ENCODE results near the gene MDGA2. TPM values are rescaled to one million over a fixed set of nuclear protein-coding genes. Genes with fewer than 3 reads are reported as not detected.

Gene MDGA2
- total and polyA plus RNA-seq, 9 of the 15 experiments (the other 6 are each of a cell fraction or from before 2014, with no cell fraction given), result 0.01 to 0.18 (median 0.03) TPM; not detected in 5

DNA sequence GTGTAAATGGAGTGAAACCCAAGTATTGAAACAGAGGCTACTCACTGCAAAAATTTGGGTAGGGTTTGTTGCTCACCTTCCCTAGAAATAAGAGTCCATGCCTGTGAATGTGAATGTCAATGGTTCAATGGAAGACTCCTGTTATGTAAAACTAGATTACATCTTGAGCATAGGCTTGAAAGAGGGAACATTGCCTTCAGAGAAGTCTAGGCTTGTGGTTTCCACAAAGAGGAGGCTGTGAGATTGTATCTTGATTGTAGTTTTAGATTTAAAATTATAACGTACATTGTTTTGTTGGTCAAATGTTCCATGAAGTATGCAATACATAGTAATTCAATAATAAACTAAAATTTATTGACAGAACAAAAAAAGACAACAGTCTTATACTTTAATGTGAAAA, 610.1 kb downstream of the MDGA2 start (continued):
- TF ChIP-seq, protein P1, sequence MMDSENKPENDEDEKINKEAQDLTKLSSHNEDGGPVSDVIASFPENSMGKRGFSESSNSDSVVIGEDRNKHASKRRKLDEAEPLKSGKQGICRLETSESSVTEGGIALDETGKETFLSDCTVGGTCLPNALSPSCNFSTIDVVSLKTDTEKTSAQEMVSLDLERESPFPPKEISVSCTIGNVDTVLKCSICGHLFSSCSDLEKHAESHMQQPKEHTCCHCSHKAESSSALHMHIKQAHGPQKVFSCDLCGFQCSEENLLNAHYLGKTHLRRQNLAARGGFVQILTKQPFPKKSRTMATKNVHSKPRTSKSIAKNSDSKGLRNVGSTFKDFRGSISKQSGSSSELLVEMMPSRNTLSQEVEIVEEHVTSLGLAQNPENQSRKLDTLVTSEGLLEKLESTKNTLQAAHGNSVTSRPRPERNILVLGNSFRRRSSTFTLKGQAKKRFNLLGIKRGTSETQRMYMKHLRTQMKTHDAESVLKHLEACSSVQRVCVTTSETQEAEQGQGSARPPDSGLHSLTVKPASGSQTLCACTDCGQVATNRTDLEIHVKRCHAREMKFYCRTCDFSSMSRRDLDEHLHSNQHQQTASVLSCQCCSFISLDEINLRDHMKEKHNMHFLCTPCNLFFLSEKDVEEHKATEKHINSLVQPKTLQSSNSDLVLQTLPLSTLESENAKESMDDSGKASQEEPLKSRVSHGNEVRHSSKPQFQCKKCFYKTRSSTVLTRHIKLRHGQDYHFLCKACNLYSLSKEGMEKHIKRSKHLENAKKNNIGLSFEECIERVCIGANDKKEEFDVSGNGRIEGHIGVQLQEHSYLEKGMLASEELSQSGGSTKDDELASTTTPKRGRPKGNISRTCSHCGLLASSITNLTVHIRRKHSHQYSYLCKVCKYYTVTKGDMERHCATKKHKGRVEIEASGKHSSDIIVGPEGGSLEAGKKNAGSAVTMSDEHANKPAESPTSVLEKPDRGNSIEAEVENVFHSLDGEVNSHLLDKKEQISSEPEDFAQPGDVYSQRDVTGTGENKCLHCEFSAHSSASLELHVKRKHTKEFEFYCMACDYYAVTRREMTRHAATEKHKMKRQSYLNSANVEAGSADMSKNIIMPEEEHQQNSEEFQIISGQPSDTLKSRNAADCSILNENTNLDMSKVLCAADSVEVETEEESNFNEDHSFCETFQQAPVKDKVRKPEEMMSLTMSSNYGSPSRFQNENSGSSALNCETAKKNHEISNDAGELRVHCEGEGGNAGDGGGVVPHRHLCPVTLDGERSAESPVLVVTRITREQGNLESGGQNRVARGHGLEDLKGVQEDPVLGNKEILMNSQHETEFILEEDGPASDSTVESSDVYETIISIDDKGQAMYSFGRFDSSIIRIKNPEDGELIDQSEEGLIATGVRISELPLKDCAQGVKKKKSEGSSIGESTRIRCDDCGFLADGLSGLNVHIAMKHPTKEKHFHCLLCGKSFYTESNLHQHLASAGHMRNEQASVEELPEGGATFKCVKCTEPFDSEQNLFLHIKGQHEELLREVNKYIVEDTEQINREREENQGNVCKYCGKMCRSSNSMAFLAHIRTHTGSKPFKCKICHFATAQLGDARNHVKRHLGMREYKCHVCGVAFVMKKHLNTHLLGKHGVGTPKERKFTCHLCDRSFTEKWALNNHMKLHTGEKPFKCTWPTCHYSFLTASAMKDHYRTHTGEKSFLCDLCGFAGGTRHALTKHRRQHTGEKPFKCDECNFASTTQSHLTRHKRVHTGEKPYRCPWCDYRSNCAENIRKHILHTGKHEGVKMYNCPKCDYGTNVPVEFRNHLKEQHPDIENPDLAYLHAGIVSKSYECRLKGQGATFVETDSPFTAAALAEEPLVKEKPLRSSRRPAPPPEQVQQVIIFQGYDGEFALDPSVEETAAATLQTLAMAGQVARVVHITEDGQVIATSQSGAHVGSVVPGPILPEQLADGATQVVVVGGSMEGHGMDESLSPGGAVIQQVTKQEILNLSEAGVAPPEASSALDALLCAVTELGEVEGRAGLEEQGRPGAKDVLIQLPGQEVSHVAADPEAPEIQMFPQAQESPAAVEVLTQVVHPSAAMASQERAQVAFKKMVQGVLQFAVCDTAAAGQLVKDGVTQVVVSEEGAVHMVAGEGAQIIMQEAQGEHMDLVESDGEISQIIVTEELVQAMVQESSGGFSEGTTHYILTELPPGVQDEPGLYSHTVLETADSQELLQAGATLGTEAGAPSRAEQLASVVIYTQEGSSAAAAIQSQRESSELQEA (IDR thresholded peaks at IDR 0.05; ENCODE audit: low read depth), result no peak
- TF ChIP-seq POLR2H (tag; IDR thresholded peaks at IDR 0.05; ENCODE audit: low read depth) (no peak), MXI1 (IDR thresholded peaks at IDR 0.05; ENCODE audit: low read depth, low read length) (no peak), SRSF9 (IDR thresholded peaks at IDR 0.05; ENCODE audit: borderline replicate concordance, low read depth, low read length) (no peak), ELF1 (tag; IDR thresholded peaks at IDR 0.05) (no peak), NRF1 (conservative IDR thresholded peaks at IDR 0.05 in 1 of 2, IDR thresholded peaks at IDR 0.05 in 1 of 2) (no peak), CREM (IDR thresholded peaks at IDR 0.05; ENCODE audit: low read depth) (no peak), HSF4 (CRISPR knock-in tag; IDR thresholded peaks at IDR 0.05; ENCODE audit: borderline replicate concordance) (no peak), RBM22 (IDR thresholded peaks at IDR 0.05; ENCODE audit: low read depth, low read length, poor library complexity, severe bottlenecking) (no peak)

All from K562 (cell line).